Keratinocyte (primary cell): ENCODE measurements around the gene HCN2. TPM values are rescaled to one million over a fixed set of nuclear protein-coding genes. Genes with fewer than 3 reads are reported as not detected.

ENCODE experiments used
- DNase-seq: peaks from one replicate; pipeline ENCODE4 v3.0.0-alpha.2; 2011; ENCODE audit warnings: low read depth, missing footprints, low spot score
- FAIRE-seq: peaks from 2 replicates; lab custom pipeline; 2011; peaks lifted over from hg19 to GRCh38; lab: Jason Lieb, UNC
- H2AFZ ChIP-seq: 2 replicates; pipeline ENCODE4 v1.6.0; 2012; ENCODE audit warnings: low read length, control low read depth, inconsistent platforms; ENCODE audit not compliant: control insufficient read depth
- H3K27ac ChIP-seq: 2 replicates; pipeline ENCODE4 v1.5.1; 2011; ENCODE audit warnings: low read length; ENCODE audit not compliant: control insufficient read depth, insufficient read depth
- H3K27me3 ChIP-seq: 3 replicates; pipeline ENCODE4 v1.6.0; 2011; ENCODE audit warnings: low read length; ENCODE audit not compliant: control insufficient read depth, insufficient read depth; ENCODE audit errors: extremely low read depth
- H3K36me3 ChIP-seq, 2 experiments: 2 replicates in 1 of 2; 3 replicates in 1 of 2; pipeline ENCODE4 v1.5.1; 2011; ENCODE audit warnings: low read length in 2 of 2, mild to moderate bottlenecking in 1 of 2; ENCODE audit not compliant: control insufficient read depth in 2 of 2, insufficient read depth in 2 of 2; ENCODE audit errors: extremely low read depth in 1 of 2
- H3K4me1 ChIP-seq: 3 replicates; pipeline ENCODE4 v1.5.1; 2011; ENCODE audit warnings: low read length; ENCODE audit not compliant: control insufficient read depth, insufficient read depth; ENCODE audit errors: extremely low read depth
- H3K4me2 ChIP-seq: 3 replicates; pipeline ENCODE4 v1.6.0; 2011; ENCODE audit warnings: low read depth, low read length; ENCODE audit not compliant: control insufficient read depth, insufficient read depth; ENCODE audit errors: extremely low read depth
- H3K4me3 ChIP-seq, 3 experiments: fragments of 200-600 bp in 1 of 3; sonication (generic) in 1 of 3; 2 replicates in 2 of 3; 3 replicates in 1 of 3; pipeline ENCODE4 v1.5.1; 2011 to 2016; ENCODE audit warnings: low read length in 3 of 3, mild to moderate bottlenecking in 3 of 3, control low read depth in 2 of 3, inconsistent platforms in 1 of 3, low read depth in 1 of 3, mixed read lengths in 1 of 3, mixed run types in 1 of 3, moderate library complexity in 1 of 3; ENCODE audit not compliant: control insufficient read depth in 2 of 3, insufficient read depth in 2 of 3; ENCODE audit errors: extremely low read depth in 1 of 3
- H3K79me2 ChIP-seq: 2 replicates; pipeline ENCODE4 v1.6.0; 2012; ENCODE audit warnings: low read length; ENCODE audit not compliant: control insufficient read depth, insufficient read depth
- H3K9ac ChIP-seq: 3 replicates; pipeline ENCODE4 v1.6.0; 2011; ENCODE audit warnings: low read length; ENCODE audit not compliant: control insufficient read depth, insufficient read depth; ENCODE audit errors: extremely low read depth
- H3K9me1 ChIP-seq: 3 replicates; pipeline ENCODE4 v1.6.0; 2011; ENCODE audit warnings: low read length; ENCODE audit not compliant: control insufficient read depth, insufficient read depth; ENCODE audit errors: extremely low read depth
- H3K9me3 ChIP-seq: 2 replicates; pipeline ENCODE4 v1.5.1; 2012; ENCODE audit warnings: low read depth, low read length; ENCODE audit not compliant: control insufficient read depth
- H4K20me1 ChIP-seq: 3 replicates; pipeline ENCODE4 v1.6.0; 2011; ENCODE audit warnings: low read length; ENCODE audit not compliant: control insufficient read depth, insufficient read depth; ENCODE audit errors: extremely low read depth
- EZH2 ChIP-seq: IDR thresholded peaks from one replicate; pipeline ENCODE4 v1.6.1; 2012; ENCODE audit warnings: inconsistent platforms, mild to moderate bottlenecking, low read length, moderate library complexity
- dilution Hi-C: fragments of 300-500 bp; cut with MboI; formaldehyde crosslinking; loops from one replicate; pipeline ENCODE4 v1.7.0; 2020; ENCODE audit warnings: low sequenced_read_pairs; ENCODE audit not compliant: extremely low pct_ligation_motif_present
- polyA plus RNA-seq, 5 experiments: library from polyadenylated mRNA; depleted of rRNA in 3 of 5; stranded (reverse) in 3 of 5; stranded (forward) in 1 of 5; unstranded in 1 of 5; fragments of >200 nt; gene quantifications; 1 replicate in 1 of 5; 2 replicates in 3 of 5; 3 replicates in 1 of 5; pipeline versions ENCODE4 v1.2.1 to v1.2.3, GENCODE V29; 2011 to 2012; ENCODE audit warnings: missing spikeins in 2 of 5, low read depth in 1 of 5, low replicate concordance in 1 of 5
- TF ChIP-seq, protein P1 (sequence below), 3 experiments: IDR thresholded peaks in 1 of 3; conservative IDR thresholded peaks in 1 of 3; optimal IDR thresholded peaks in 1 of 3; 2 replicates in 2 of 3; 3 replicates in 1 of 3; pipeline versions ENCODE3 to v1.5.1; 2011; ENCODE audit warnings: low read length in 3 of 3, mild to moderate bottlenecking in 3 of 3, moderate library complexity in 2 of 3, control low read depth in 1 of 3, inconsistent platforms in 1 of 3; ENCODE audit not compliant: insufficient read depth in 2 of 3; ENCODE audit errors: extremely low read depth in 1 of 3

The HCN2 gene
- polyA plus RNA-seq, 1 donor (not counting 4 experiments of a cell fraction or from before 2014, with no cell fraction given) = 0.13 TPM

- Histone ChIP-seq H2AFZ (no peak overlapping the region), H3K9me1 (no peaks in the 10 kb centered on the region), H3K27ac (no peak overlapping the region), H3K4me3 (no peak overlapping the region), H3K36me3 (peaks cover 9 to 19% of the 10 kb centered on the region in 2 experiments), H3K4me2 (no peak overlapping the region), H3K9ac (no peak overlapping the region), H3K79me2 (peaks cover 2% of the 10 kb centered on the region), H3K9me3 (no peaks in the 10 kb centered on the region), H3K27me3 (no peaks in the 10 kb centered on the region), H4K20me1 (peaks cover 3% of the 10 kb centered on the region), H3K4me1 (peaks cover 4% of the 10 kb centered on the region)
- no peak for TF ChIP-seq EZH2
- TF ChIP-seq, protein P1, sequence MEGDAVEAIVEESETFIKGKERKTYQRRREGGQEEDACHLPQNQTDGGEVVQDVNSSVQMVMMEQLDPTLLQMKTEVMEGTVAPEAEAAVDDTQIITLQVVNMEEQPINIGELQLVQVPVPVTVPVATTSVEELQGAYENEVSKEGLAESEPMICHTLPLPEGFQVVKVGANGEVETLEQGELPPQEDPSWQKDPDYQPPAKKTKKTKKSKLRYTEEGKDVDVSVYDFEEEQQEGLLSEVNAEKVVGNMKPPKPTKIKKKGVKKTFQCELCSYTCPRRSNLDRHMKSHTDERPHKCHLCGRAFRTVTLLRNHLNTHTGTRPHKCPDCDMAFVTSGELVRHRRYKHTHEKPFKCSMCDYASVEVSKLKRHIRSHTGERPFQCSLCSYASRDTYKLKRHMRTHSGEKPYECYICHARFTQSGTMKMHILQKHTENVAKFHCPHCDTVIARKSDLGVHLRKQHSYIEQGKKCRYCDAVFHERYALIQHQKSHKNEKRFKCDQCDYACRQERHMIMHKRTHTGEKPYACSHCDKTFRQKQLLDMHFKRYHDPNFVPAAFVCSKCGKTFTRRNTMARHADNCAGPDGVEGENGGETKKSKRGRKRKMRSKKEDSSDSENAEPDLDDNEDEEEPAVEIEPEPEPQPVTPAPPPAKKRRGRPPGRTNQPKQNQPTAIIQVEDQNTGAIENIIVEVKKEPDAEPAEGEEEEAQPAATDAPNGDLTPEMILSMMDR (optimal IDR thresholded peaks at IDR 0.05 in 1 of 3, IDR thresholded peaks at IDR 0.05 in 1 of 3, conservative IDR thresholded peaks at IDR 0.05 in 1 of 3; ENCODE audit: extremely low read depth in 1 of 3, insufficient read depth in 2 of 3, low read length in 3 of 3) = no peak
- FAIRE-seq = no peak
- dilution Hi-C loops = no loop called here
- DNase-seq = no peak
These were observed 54.7 kb downstream of the HCN2 start for GRCh38 chr19:644363-644762.

DNA sequence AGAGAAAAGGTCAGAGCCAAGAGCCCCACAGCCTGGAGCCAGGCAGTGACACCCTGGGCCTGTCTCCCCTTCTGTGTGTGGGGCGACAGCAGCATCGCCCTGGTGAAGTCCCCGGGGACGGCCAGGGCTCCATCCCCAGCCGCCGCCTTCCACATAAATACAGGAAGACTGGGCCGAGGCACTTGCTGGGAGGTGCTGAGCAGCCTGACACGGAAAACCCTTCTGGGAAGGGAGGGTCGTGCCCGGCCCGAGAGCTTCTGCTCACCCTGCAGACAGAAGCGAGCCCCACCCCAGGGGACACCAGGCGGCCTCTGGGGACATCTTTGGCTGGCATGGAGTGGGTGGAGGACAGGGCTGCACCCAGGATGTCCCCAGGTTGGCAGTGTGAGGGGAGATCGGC lies 55.1 kb downstream of the HCN2 start:
- Histone ChIP-seq H4K20me1 (peaks cover 3% of the 10 kb centered on the region), H3K27me3 (no peaks in the 10 kb centered on the region), H3K4me1 (peaks cover 4% of the 10 kb centered on the region), H3K9me3 (no peaks in the 10 kb centered on the region), H2AFZ (no peak overlapping the region), H3K9ac (no peak overlapping the region), H3K4me3 (no peak overlapping the region), H3K36me3 (peaks cover 9 to 19% of the 10 kb centered on the region in 2 experiments), H3K4me2 (no peak overlapping the region), H3K79me2 (peaks cover 4% of the 10 kb centered on the region), H3K9me1 (no peaks in the 10 kb centered on the region), H3K27ac (no peak overlapping the region)
- FAIRE-seq (no peak), DNase-seq (no peak)
- dilution Hi-C loops = no loop called here
- TF ChIP-seq EZH2 = no peak
- TF ChIP-seq, protein P1 (optimal IDR thresholded peaks at IDR 0.05 in 1 of 3, IDR thresholded peaks at IDR 0.05 in 1 of 3, conservative IDR thresholded peaks at IDR 0.05 in 1 of 3; ENCODE audit: extremely low read depth in 1 of 3, insufficient read depth in 2 of 3, low read length in 3 of 3) = no peak
